Gastroesophageal sphincter (tissue), 4 donors: ENCODE measurements around the gene GPR4. TPM values are rescaled to one million over a fixed set of nuclear protein-coding genes. Genes with fewer than 3 reads are reported as not detected.

Experiments
- ATAC-seq: fragments of 150-250 bp; one replicate; pipeline ENCODE4 v1.9.1; 2016; ENCODE audit warnings: mild to moderate bottlenecking, moderate library complexity
- H3K27ac ChIP-seq, 4 donors: fragments of 200-600 bp; sonication (generic) in 3 of 4; 1 replicate in 3 of 4; 2 replicates in 1 of 4; pipeline ENCODE4 v1.5.1; 2016 to 2019
- H3K27me3 ChIP-seq: fragments of 200-600 bp; sonication (generic); one replicate; pipeline ENCODE4 v1.5.1; 2019
- H3K36me3 ChIP-seq, 2 donors: fragments of 200-600 bp; sonication (generic); one replicate each; pipeline ENCODE4 v1.5.1; 2019; ENCODE audit warnings: control low read depth in 1 of 2
- H3K4me1 ChIP-seq, 3 donors: fragments of 200-600 bp; sonication (generic); 1 replicate in 2 of 3; 2 replicates in 1 of 3; pipeline ENCODE4 v1.5.1; 2016 to 2019; ENCODE audit warnings: control low read depth in 2 of 3
- H3K4me3 ChIP-seq, 2 donors: fragments of 200-600 bp; sonication (generic); one replicate each; pipeline ENCODE4 v1.5.1; 2019; ENCODE audit warnings: mild to moderate bottlenecking in 1 of 2, moderate library complexity in 1 of 2
- H3K9me3 ChIP-seq, 3 donors: fragments of 200-600 bp; sonication (generic); one replicate each; pipeline ENCODE4 v1.5.1; 2017 to 2019; ENCODE audit warnings: control low read depth in 2 of 3
- EP300 ChIP-seq: sonication (generic); formaldehyde crosslinking; IDR thresholded peaks from one replicate; pipeline ENCODE4 v1.6.1; 2017; ENCODE audit warnings: antibody characterized with exemption, mild to moderate bottlenecking
- POLR2A ChIP-seq, 2 donors: fragments of 450-650 bp; IDR thresholded peaks; one replicate each; pipeline ENCODE4 v1.6.1; 2017; ENCODE audit warnings: antibody characterized with exemption in 2 of 2, mild to moderate bottlenecking in 2 of 2, moderate library complexity in 1 of 2
- POLR2AphosphoS5 ChIP-seq: sonication (generic); formaldehyde crosslinking; IDR thresholded peaks from one replicate; pipeline ENCODE4 v1.6.1; 2017; ENCODE audit warnings: antibody characterized with exemption
- WGBS, 2 donors: methylation state at CpG; one replicate each; pipeline ENCODE4 v1.1.5; 2018; ENCODE audit warnings: low coverage in 1 of 2; 5-methylcytosine and 5-hydroxymethylcytosine counted together
- total RNA-seq, 4 donors: library from RNA; depleted of rRNA; stranded (reverse); fragments of >200 nt; gene quantifications; one replicate each; pipeline ENCODE4 v1.1.0, GENCODE V29; 2016
- TF ChIP-seq, protein P1 (sequence below), 4 experiments: fragments of 200-600 bp in 2 of 4; fragments of 450-650 bp in 2 of 4; sonication (generic) in 1 of 4; IDR thresholded peaks; one replicate each; pipeline ENCODE4 v1.5.1; 2017 to 2019; ENCODE audit warnings: antibody characterized with exemption in 4 of 4, mild to moderate bottlenecking in 2 of 4, moderate library complexity in 2 of 4

The GPR4 gene
- total RNA-seq, 4 donors from 2014 or later = 0.62 to 4.4 (median 2.8) TPM

DNA sequence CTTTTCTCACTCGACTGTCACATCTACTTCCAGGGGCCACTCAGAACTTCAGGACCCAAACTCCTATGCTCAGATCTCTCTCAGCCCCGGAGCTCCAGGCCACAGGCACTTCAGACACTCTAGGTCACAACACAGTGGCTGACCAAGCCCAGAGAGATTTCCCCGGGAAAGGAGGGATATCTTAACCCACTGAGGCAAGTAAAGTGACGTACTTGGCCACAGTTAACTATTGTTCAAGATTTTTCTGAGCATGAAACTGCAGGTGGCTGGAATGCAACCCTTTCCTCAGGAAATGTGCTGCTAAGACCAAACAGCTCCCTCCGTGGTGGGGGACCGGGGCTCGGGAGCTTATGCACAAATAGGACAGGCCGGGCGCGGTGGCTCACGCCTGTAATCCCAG, 41.3 kb downstream of the GPR4 start:
- 80% methylated on average over 1 to 2 of the region's 11 CpGs for WGBS, 2 donors
- Histone ChIP-seq H3K4me3 (no peak overlapping the region), H3K4me1 (peaks cover 0 to 17% (median 0%) of the 10 kb centered on the region in 3 donors), H3K9me3 (no peaks in the 10 kb centered on the region), H3K36me3 (no peaks in the 10 kb centered on the region), H3K27me3 (no peaks in the 10 kb centered on the region), H3K27ac (no peak overlapping the region)
- ATAC-seq = no peak
- TF ChIP-seq POLR2A (IDR thresholded peaks at IDR 0.05) (no peak), EP300 (no peak), POLR2AphosphoS5 (no peak)
- TF ChIP-seq, protein P1, sequence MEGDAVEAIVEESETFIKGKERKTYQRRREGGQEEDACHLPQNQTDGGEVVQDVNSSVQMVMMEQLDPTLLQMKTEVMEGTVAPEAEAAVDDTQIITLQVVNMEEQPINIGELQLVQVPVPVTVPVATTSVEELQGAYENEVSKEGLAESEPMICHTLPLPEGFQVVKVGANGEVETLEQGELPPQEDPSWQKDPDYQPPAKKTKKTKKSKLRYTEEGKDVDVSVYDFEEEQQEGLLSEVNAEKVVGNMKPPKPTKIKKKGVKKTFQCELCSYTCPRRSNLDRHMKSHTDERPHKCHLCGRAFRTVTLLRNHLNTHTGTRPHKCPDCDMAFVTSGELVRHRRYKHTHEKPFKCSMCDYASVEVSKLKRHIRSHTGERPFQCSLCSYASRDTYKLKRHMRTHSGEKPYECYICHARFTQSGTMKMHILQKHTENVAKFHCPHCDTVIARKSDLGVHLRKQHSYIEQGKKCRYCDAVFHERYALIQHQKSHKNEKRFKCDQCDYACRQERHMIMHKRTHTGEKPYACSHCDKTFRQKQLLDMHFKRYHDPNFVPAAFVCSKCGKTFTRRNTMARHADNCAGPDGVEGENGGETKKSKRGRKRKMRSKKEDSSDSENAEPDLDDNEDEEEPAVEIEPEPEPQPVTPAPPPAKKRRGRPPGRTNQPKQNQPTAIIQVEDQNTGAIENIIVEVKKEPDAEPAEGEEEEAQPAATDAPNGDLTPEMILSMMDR (IDR thresholded peaks at IDR 0.05) = no peak

DNA sequence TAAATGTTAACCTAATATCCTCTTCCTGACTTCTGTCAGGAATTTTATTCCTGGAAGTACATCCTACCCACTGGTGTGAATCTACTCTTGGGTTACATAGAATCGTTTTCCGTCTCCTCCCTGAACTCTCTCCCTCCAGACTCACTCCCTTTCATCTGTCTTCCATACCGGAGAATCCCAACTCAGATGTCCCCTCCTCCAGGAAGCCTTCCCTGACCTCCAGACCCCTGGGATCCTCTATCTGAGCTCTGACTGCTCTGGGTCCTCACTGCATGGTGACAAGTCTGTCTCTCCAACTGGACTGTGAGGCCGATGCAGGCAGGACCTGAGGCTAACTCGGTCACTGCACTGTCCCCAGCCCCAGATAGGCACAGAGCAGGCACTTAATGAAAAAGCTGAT, 42.0 kb downstream of the GPR4 start:
- Histone ChIP-seq H3K9me3 (no peaks in the 10 kb centered on the region), H3K36me3 (no peaks in the 10 kb centered on the region), H3K4me3 (no peak overlapping the region), H3K27me3 (no peaks in the 10 kb centered on the region), H3K4me1 (peaks cover 0 to 17% (median 0%) of the 10 kb centered on the region in 3 donors), H3K27ac (no peak overlapping the region)
- WGBS, 2 donors = 76 to 87% methylated on average over 3 to 4 of the region's 5 CpGs
- TF ChIP-seq, protein P1 (IDR thresholded peaks at IDR 0.05) = no peak
- TF ChIP-seq EP300 (no peak), POLR2AphosphoS5 (no peak), POLR2A (IDR thresholded peaks at IDR 0.05) (no peak)
- ATAC-seq = no peak

- no peak for ATAC-seq
- H3K36me3 ChIP-seq = peaks cover 0 to 5% of the 10 kb centered on the region in 2 donors
- 21 to 38% methylated on average over 9 to 10 of the region's 10 CpGs for WGBS, 2 donors
Measured at GRCh38 chr19:45558399-45558878, 43.6 kb downstream of the GPR4 start.

GRCh38 chr19:45556835-45557234, 45.2 kb downstream of the GPR4 start:
- H3K27me3 ChIP-seq = no peaks in the 10 kb centered on the region
- peaks cover 0 to 10% (median 0%) of the 10 kb centered on the region in 3 donors for H3K4me1 ChIP-seq
- H3K4me3 ChIP-seq = no peak overlapping the region
- no peak for ATAC-seq
- WGBS, 2 donors = 80% methylated on average over 1 of the region's 5 CpGs; no CpG with 5 or more reads in 1 of the 2 donors
- H3K27ac ChIP-seq = no peak overlapping the region
- H3K36me3 ChIP-seq = peaks cover 0 to 17% of the 10 kb centered on the region in 2 donors
- no peak for TF ChIP-seq POLR2AphosphoS5
- TF ChIP-seq, protein P1 (IDR thresholded peaks at IDR 0.05) = no peak
- no peak for TF ChIP-seq POLR2A (IDR thresholded peaks at IDR 0.05)
- TF ChIP-seq EP300 = no peak
- H3K9me3 ChIP-seq = no peaks in the 10 kb centered on the region

More at GRCh38 chr19:45558399-45558878, 43.6 kb downstream of the GPR4 start:
- TF ChIP-seq POLR2AphosphoS5 (no peak), EP300 (no peak)
- TF ChIP-seq, protein P1 (IDR thresholded peaks at IDR 0.05) = peak in 3 of 4 experiments; percentile 38 to 59 (median 49)
- Histone ChIP-seq H3K9me3 (no peaks in the 10 kb centered on the region), H3K4me1 (peaks cover 0 to 17% (median 0%) of the 10 kb centered on the region in 3 donors), H3K27ac (no peak overlapping the region), H3K4me3 (no peak overlapping the region), H3K27me3 (no peaks in the 10 kb centered on the region)

- WGBS, 2 donors = 73 to 86% methylated on average over 1 of the region's 1 CpG
Measured at GRCh38 chr19:45554481-45554880, 47.5 kb downstream of the GPR4 start.

More at GRCh38 chr19:45554481-45554880, 47.5 kb downstream of the GPR4 start:
- Histone ChIP-seq H3K27me3 (no peaks in the 10 kb centered on the region), H3K36me3 (peaks cover 0 to 17% of the 10 kb centered on the region in 2 donors), H3K4me1 (peaks cover 0 to 20% (median 0%) of the 10 kb centered on the region in 3 donors), H3K4me3 (no peak overlapping the region), H3K9me3 (no peaks in the 10 kb centered on the region), H3K27ac (no peak overlapping the region)
- ATAC-seq = no peak
- TF ChIP-seq EP300 (no peak), POLR2AphosphoS5 (no peak), POLR2A (IDR thresholded peaks at IDR 0.05) (no peak)
- TF ChIP-seq, protein P1 (IDR thresholded peaks at IDR 0.05) = no peak
